ENCODE data around the gene FAAP24.
"Not testable (repeated sequence)": the region's sequence is repeated elsewhere in the genome, so short reads cannot be mapped to it uniquely, and the experiment has no call there.

FAAP24 gene

DNA sequence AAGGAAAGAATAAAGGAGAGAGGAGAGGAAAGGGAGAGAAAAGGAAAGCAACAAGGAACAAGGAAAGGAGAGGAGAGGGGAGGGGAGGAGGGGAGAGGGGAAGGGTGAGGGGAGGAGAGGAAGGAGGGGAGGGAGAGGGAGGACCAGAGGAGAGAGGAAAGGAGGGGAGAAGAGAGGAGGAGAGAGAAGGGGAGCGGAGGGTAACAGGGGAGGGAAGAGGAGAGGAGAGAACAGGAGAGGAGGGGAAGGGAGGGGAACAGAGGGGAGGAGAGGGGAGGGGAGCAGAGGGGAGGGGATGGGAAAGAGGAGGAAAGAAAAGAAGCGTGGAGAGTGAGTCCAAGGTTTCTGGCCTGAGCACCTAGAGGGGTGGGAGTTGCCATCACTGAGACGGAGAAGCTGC lies 26.7 kb downstream of the FAAP24 start:
- no peak for DNase-seq (ENCODE audit: low spot score)

DNA sequence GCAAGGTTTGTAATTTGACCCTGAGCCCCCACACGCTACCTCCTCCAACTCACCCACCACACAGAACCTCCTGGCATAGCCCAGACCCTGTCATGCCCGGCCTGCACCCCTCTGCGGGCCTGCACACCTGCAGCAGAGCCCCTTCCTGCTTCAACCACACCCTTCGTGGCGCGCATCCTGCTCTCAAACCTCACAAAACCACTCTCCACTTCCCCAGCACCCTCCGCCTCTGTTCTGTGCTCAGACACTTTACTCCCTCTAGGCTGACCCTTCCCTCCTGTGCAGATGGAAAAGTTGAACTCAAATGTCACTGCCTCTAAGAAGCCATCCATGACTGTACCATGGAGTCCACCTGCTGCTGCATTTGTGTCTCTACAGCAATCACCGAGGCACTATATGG lies 28.5 kb downstream of the FAAP24 start:
- no peak for DNase-seq (ENCODE audit: low spot score)

DNA sequence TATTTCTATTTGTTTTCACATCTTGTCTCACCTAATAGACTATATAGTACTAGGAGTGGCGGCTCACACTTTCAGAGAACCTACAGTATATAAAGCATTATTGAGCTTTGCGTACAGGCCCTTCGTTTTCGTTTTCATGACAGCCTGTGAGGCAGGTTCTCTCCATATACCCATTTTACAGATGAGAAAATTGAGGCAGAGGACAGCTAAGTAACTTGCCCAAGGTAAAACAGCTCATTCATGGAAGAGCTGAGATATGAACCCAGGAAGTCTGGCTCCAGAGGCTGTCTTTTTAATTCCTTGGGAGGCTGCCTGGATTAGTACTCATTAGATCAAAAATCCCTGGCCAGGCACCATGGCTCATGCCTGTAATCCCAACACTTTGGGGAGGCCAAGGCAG lies 28.9 kb downstream of the FAAP24 start:
- DNase-seq (ENCODE audit: low spot score), result no peak

DNA sequence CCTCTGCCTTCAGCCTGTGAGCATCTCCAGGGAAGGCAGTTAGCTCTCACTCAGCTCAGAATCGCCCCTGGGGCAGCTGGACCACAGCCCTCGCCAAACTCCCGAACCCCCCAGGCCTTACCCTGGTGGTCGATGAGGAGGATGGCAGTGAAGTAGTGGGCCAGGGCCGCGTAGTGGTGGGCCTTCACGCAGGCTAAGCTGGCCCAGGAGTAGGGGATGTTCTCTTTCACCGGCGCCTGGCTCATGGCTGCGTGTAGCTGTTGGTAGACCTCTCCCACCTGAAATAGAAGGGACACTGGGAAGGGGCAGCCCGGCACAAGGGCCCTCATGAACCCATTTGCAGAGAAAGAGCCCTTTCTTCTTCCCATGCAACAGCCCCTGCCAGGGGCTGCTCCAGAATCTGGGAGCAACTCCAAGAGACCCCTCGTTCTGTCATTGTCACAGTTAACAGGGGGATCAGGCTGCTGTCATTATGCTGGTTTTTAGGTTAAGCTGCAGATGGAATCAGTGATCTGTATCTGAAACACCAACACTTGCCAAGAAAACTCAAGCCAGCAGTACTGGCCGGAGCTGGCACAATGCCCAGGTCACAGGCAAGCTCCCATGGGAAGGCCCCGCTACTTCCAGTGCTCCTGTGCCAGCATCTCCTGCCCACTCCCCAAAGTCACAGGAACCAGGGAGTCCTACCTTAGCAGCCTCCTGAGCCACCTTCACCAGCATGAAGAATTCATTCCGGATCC lies 30.3 kb downstream of the FAAP24 start:
- not testable (repeated sequence) for DNase-seq (ENCODE audit: low spot score)

DNA sequence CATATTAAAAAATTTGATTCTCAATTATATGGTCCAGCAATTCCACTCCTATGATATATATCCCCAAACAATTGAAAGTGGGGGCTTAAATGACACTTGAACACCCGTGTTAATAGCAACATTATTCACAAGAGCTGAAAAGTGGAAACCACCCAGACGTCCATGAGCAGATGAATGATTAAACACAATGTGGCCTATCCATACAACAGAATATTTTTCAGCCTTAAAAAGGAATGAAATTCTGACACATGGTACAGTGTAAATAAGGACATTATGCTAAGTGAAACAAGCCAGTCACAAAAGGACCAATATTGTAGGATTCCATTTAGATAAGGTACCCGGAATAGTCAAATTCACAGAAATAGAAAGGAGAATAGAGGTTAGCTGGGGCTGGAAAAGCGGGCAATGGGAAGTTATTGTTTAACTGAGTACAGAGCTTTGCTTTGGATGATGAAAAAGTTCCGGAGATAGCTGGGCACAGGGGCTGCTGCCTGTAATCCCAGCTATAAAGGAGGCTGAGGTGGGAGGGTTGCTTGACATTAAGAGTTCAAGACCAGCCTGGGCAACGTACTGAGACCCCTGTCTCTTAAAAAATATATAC lies 31.5 kb downstream of the FAAP24 start:
- not testable (repeated sequence) for DNase-seq (ENCODE audit: low spot score)

DNA sequence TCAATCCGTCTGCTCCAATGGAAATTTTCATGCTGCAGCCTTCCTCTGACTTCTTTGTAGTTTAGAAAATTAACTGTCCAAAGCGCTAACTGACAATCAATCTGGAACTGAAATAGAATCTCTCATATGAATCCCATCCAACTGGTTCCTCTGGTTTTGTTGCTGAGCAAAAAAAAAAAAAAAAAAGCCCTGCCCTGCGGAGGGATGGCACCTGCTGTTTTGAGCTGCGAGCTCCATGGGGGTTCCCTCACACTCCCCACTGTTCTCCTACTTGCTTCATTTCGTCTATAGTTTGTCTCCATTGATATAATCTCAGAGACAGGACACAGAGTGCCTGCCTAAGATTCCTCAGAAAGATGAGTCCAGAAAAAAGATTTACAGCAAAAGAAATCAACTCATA lies 33.4 kb downstream of the FAAP24 start:
- DNase-seq (ENCODE audit: low spot score), result no peak

DNA sequence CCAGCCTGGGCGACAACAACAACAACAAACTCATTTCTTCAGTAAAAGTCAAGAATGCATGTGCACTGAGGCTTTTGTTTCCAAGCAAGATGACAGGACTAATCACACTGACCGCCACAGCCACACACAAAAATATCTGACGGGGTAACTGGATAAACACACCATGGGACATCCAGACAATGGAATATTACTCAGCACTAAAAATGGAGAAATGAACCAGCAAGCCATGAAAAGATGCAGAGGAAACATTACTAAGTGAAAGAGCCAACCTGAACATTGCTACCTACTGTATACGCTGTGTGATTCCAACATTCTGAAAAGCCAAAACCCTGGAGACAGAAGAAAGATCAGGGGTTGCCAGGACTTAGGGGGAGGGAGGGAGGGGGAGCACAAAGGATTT lies 36.7 kb downstream of the FAAP24 start:
- DNase-seq (ENCODE audit: low spot score), result no peak

DNA sequence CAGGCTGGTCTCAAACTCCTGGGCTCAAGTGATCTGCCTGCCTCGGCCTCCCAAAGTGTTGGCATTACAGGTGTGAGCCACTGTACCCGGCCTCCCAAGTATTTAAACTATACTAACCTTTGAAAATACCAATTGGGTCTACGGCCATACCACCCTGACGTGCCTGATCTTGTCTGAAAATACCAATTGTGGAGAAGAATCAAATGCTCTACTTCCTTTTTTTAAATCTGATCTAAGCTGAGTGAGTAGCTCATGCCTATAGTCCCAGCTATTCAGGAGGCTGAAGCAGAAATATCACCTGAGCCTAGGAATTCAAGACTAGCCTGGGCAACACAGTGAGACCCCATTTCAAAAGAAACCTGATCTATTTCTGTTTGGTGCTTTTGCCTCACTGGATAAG lies 38.8 kb downstream of the FAAP24 start:
- DNase-seq (ENCODE audit: low spot score), result not testable (repeated sequence)

DNA sequence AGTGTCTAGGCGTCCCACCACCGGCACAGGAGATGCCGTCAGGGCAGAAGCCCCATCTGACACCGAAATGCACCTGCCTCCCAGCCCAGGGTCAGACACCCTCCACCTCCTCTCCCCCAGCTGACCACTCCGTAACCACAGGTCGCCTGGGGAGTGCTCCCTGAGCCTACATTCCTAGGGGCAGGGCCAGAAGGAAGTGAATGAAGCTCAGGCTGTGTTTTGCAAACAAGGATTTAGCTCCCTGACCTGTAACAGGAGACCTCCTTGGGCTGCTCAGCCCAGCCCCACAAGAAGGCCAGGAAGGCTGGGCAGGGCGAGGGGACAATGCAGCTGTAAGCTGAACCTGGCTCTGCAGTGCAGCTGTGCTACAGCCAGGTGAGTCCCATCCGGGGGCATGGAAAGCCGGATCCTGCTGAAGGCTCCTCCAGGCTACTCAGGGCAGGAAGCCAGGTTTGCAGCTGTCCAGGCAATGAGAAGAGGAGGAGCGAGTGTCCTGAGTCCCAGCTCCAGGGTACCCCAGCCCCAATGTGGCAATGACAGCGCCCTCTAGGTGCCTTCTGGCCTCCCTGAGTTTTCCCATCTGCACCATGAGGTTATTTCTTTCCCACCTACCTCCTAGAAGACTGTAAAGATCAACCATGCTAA lies 50.6 kb downstream of the FAAP24 start:
- no peak for DNase-seq (ENCODE audit: low spot score)

DNA sequence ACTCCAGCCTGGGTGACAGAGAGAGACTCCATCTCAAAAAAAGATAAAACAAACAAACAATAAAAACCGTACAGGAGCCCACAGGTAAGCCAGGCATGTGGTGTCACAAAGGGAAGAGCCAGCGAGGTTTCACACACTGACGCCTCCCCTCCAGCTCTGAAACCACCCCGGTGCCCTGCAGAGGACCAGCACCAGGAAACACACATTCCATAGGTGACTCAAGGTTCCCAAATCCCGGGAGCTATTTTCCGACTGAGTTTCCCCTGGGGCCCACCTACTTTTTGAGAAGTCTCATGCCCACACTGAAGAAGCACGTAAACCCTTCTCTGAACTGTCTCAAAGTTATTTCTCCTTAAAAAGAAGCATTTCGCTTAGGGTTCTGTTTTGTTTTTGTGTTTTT lies 52.4 kb downstream of the FAAP24 start:
- no peak for DNase-seq (ENCODE audit: low spot score)

DNA sequence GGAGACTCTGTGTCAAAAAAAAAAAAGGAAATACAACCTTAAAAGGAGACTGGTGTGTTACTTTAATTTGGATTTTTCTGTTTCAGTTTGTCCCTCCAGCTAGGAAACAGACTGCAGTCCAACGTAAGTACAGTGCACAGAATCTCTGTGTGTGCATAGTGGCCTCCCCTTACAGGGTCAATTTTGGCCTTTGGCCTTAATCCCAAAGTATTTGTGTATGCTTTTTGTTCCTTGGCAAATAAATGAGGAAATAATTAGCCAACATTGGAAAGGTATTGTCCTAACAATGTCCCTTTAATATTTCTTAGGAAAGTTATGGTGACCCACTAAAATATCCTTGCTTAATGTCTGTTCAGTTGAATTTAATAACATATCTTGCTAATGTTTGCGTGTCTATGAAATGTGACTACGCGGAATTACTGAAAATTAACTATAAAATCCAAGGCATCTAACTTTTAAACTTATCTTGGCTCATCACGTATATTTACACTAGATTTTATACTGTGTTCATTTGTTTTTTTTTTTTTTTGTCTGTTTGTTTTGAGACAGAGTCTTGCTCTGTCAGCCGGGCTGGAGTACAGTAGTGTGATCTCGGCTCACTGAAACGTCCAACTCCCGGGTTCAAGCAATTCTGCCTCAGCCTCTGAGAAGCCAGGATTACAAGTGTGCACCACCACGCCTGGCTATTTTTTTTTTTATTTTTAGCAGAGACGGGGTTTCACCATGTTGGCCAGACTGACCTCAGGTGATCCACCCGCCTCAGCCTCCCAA lies 53.6 kb downstream of the FAAP24 start:
- DNase-seq (ENCODE audit: low spot score), result not testable (repeated sequence)

DNA sequence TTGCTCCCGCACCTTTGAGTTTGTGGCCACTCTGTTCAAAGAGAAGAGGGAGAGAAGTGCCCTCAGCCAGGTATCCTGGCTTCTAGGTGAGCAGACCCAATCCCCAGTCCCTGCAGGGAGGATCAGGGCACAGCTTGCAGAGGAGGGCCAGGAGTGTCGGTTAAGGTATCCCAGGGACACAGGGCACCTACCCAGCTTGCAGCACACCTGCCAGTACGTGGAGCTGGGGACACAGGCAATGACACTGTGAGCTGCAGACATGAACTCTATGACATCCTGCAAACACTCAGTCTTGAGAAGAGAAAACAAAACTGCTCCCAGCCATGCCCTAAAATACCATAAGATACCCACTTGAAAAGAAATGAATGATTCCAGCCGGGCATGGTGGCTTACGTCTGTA lies 54.6 kb downstream of the FAAP24 start:
- not testable (repeated sequence) for DNase-seq (ENCODE audit: low spot score)

Data from COLO829 (cell line).